Stomach smooth muscle (tissue), 2 donors: ENCODE data around the gene PANX2.

ENCODE experiments used
- H3K27ac ChIP-seq: one replicate; pipeline ENCODE4 v1.7.0; 2013; ENCODE audit warnings: mild to moderate bottlenecking, low read length, inconsistent platforms
- H3K27me3 ChIP-seq, 2 donors: one replicate each; pipeline ENCODE4 v1.7.0; 2013; ENCODE audit warnings: low read length in 2 of 2; ENCODE audit not compliant: insufficient read depth in 2 of 2, control insufficient read depth in 1 of 2
- H3K36me3 ChIP-seq, 2 donors: one replicate each; pipeline ENCODE4 v1.7.0; 2013; ENCODE audit warnings: low read length in 2 of 2; ENCODE audit not compliant: control insufficient read depth in 2 of 2, insufficient read depth in 2 of 2
- H3K4me1 ChIP-seq: one replicate; pipeline ENCODE4 v1.7.0; 2013; ENCODE audit warnings: low read length; ENCODE audit not compliant: control insufficient read depth, insufficient read depth
- H3K4me3 ChIP-seq, 2 donors: one replicate each; pipeline ENCODE4 v1.7.0; 2013; ENCODE audit warnings: low read length in 2 of 2
- H3K9ac ChIP-seq, 2 donors: one replicate each; pipeline ENCODE4 v1.7.0; 2013; ENCODE audit warnings: low read length in 2 of 2, mild to moderate bottlenecking in 1 of 2
- H3K9me3 ChIP-seq, 2 donors: one replicate each; pipeline ENCODE4 v1.7.0; 2013; ENCODE audit warnings: low read length in 2 of 2; ENCODE audit not compliant: control insufficient read depth in 2 of 2
- donor health status: healthy.
- donor health status: Pancreatic carcinoma.

PANX2 gene

GRCh38 chr22:50220603-50221409 is 50.3 kb downstream of the PANX2 start:
- no peak overlapping the region for H3K4me3 ChIP-seq
- no peak overlapping the region for H3K9ac ChIP-seq
- no peak overlapping the region for H3K27ac ChIP-seq
- peaks cover 14% of the 10 kb centered on the region for H3K4me1 ChIP-seq
- H3K9me3 ChIP-seq = no peaks in the 10 kb centered on the region
- H3K36me3 ChIP-seq = peaks cover 61 to 66% of the 10 kb centered on the region in 2 donors
- H3K27me3 ChIP-seq = no peaks in the 10 kb centered on the region

- H3K4me1 ChIP-seq = peaks cover 14% of the 10 kb centered on the region
- no peaks in the 10 kb centered on the region for H3K27me3 ChIP-seq
- H3K9ac ChIP-seq = no peak overlapping the region
- no peak overlapping the region for H3K27ac ChIP-seq
- H3K4me3 ChIP-seq = no peak overlapping the region
- H3K36me3 ChIP-seq = peaks cover 56 to 62% of the 10 kb centered on the region in 2 donors
- no peaks in the 10 kb centered on the region for H3K9me3 ChIP-seq
Observed at GRCh38 chr22:50221410-50222300, 51.1 kb downstream of the PANX2 start.

- Histone ChIP-seq H3K4me1 (peaks cover 14% of the 10 kb centered on the region), H3K9me3 (no peaks in the 10 kb centered on the region), H3K27me3 (no peaks in the 10 kb centered on the region), H3K36me3 (peaks cover 49 to 66% of the 10 kb centered on the region in 2 donors), H3K27ac (no peak overlapping the region), H3K9ac (no peak overlapping the region), H3K4me3 (no peak overlapping the region)
Observed at GRCh38 chr22:50222508-50222907, 52.0 kb downstream of the PANX2 start.

GRCh38 chr22:50224071-50224470 is 53.5 kb downstream of the PANX2 start:
- H3K36me3 ChIP-seq = peaks cover 43 to 63% of the 10 kb centered on the region in 2 donors

GRCh38 chr22:50225200-50225969 is 54.9 kb downstream of the PANX2 start:
- no peaks in the 10 kb centered on the region for H3K9me3 ChIP-seq
- no peaks in the 10 kb centered on the region for H3K27me3 ChIP-seq
- H3K4me1 ChIP-seq = no peaks in the 10 kb centered on the region
- H3K9ac ChIP-seq = no peak overlapping the region
- H3K27ac ChIP-seq = no peak overlapping the region
- H3K36me3 ChIP-seq = peaks cover 49 to 62% of the 10 kb centered on the region in 2 donors
- H3K4me3 ChIP-seq = no peak overlapping the region

More at GRCh38 chr22:50224071-50224470, 53.5 kb downstream of the PANX2 start:
- Histone ChIP-seq H3K27ac (no peak overlapping the region), H3K4me1 (peaks cover 11% of the 10 kb centered on the region), H3K4me3 (no peak overlapping the region), H3K9ac (no peak overlapping the region), H3K9me3 (no peaks in the 10 kb centered on the region), H3K27me3 (no peaks in the 10 kb centered on the region)

GRCh38 chr22:50226063-50226874 is 55.7 kb downstream of the PANX2 start:
- Histone ChIP-seq H3K27me3 (no peaks in the 10 kb centered on the region), H3K9me3 (no peaks in the 10 kb centered on the region), H3K36me3 (peaks cover 40 to 53% of the 10 kb centered on the region in 2 donors)

GRCh38 chr22:50226875-50227165 is 56.3 kb downstream of the PANX2 start:
- Histone ChIP-seq H3K27me3 (no peaks in the 10 kb centered on the region), H3K9ac (no peak overlapping the region), H3K9me3 (no peaks in the 10 kb centered on the region), H3K4me1 (no peaks in the 10 kb centered on the region), H3K36me3 (peaks cover 37 to 47% of the 10 kb centered on the region in 2 donors), H3K27ac (no peak overlapping the region), H3K4me3 (no peak overlapping the region)

More at GRCh38 chr22:50226063-50226874, 55.7 kb downstream of the PANX2 start:
- H3K4me3 ChIP-seq = no peak overlapping the region
- no peaks in the 10 kb centered on the region for H3K4me1 ChIP-seq
- H3K27ac ChIP-seq = no peak overlapping the region
- no peak overlapping the region for H3K9ac ChIP-seq

- no peak overlapping the region for H3K27ac ChIP-seq
- H3K27me3 ChIP-seq = no peaks in the 10 kb centered on the region
- no peak overlapping the region for H3K9ac ChIP-seq
- H3K36me3 ChIP-seq = peaks cover 30 to 39% of the 10 kb centered on the region in 2 donors
- H3K4me1 ChIP-seq = no peaks in the 10 kb centered on the region
- no peak overlapping the region for H3K4me3 ChIP-seq
- no peaks in the 10 kb centered on the region for H3K9me3 ChIP-seq
Observed at GRCh38 chr22:50227579-50228215, 57.2 kb downstream of the PANX2 start.

- H3K9me3 ChIP-seq = no peaks in the 10 kb centered on the region
- H3K4me3 ChIP-seq = no peak overlapping the region
- no peaks in the 10 kb centered on the region for H3K4me1 ChIP-seq
- H3K36me3 ChIP-seq = peaks cover 30 to 34% of the 10 kb centered on the region in 2 donors
- no peaks in the 10 kb centered on the region for H3K27me3 ChIP-seq
- H3K9ac ChIP-seq = no peak overlapping the region
- H3K27ac ChIP-seq = no peak overlapping the region
Observed at GRCh38 chr22:50228366-50228765, 57.8 kb downstream of the PANX2 start.
